Right atrium auricular region (tissue), 2 donors: ENCODE measurements around the gene CLNK. TPM values are rescaled to one million over a fixed set of nuclear protein-coding genes. Genes with fewer than 3 reads are reported as not detected.

Experiments
- DNase-seq: peaks from one replicate; pipeline ENCODE4 v3.0.0-alpha.2; 2019; ENCODE audit warnings: low spot score
- H3K27ac ChIP-seq, 2 donors: fragments of 200-600 bp; sonication (generic); 1 replicate in 1 of 2; 2 replicates in 1 of 2; pipeline ENCODE4 v1.5.1; 2016 to 2019
- H3K27me3 ChIP-seq, 2 donors: fragments of 200-600 bp; sonication (generic); one replicate each; pipeline versions ENCODE4 v1.5.1 to v1.6.0; 2017 to 2019
- H3K36me3 ChIP-seq: fragments of 200-600 bp; sonication (generic); one replicate; pipeline ENCODE4 v1.5.1; 2016
- H3K4me1 ChIP-seq, 2 donors: fragments of 200-600 bp; sonication (generic); one replicate each; pipeline versions ENCODE4 v1.5.1 to v1.6.0; 2017 to 2019
- H3K4me3 ChIP-seq, 2 donors: fragments of 200-600 bp; sonication (generic); 1 replicate in 1 of 2; 2 replicates in 1 of 2; pipeline ENCODE4 v1.5.1; 2017 to 2019; ENCODE audit warnings: mild to moderate bottlenecking in 1 of 2, moderate library complexity in 1 of 2
- H3K9me3 ChIP-seq, 2 donors: fragments of 200-600 bp; sonication (generic); one replicate each; pipeline ENCODE4 v1.5.1; 2019
- total RNA-seq, 2 donors: library from RNA; depleted of rRNA; stranded (reverse); fragments of >200 nt; gene quantifications; one replicate each; pipeline ENCODE4 v1.1.0, GENCODE V29; 2016
- TF ChIP-seq, protein P1 (sequence below), 2 donors: fragments of 200-600 bp; sonication (generic); IDR thresholded peaks; one replicate each; pipeline ENCODE4 v1.5.1; 2019; ENCODE audit warnings: antibody characterized with exemption in 2 of 2

Gene CLNK
- total RNA-seq, 2 donors from 2014 or later = not detected

DNA sequence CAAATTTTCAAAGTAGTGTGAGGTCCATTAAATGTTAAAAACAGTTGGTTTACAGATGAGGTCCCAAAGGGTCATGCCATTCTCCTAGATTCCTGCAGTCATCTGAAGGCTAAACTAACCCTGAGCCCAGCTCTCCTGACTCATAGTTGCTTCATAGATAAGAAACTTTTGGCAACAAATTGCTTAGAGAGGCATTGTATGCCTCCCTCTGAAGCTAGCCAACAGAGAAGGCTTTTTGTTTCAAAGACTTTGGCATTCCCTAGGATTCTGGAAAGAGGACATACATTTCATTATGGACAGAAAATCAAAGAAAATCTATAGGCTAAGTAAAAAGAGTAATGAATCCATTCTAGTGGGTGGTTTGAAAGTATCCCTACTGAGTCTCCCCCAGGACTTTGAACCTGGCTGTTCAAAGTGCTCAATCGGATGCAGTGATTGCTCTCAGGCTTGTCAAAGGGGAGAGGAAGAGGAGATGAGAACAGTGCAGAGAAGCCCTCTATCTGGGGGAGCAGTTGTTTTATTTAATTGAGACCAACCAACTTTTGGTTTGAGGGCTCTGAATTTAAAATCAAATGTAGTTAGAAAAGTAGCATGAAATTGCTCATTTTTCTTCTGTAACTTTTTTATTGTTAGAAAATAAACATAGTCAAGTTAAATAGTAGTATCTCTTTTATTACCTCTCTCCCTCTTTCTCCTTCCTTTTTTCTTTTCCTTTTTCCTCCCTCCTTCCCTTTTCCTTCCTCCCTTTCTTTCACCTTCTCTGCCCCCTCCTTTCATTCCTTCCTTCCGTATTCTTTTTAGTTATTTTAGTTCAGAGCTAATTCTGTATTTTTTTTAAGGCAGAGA, 155.1 kb downstream of the CLNK start:
- Histone ChIP-seq H3K27me3 (no peaks in the 10 kb centered on the region), H3K4me3 (no peak overlapping the region), H3K9me3 (no peaks in the 10 kb centered on the region), H3K36me3 (no peaks in the 10 kb centered on the region), H3K27ac (no peak overlapping the region), H3K4me1 (peaks cover 0 to 17% of the 10 kb centered on the region in 2 donors)
- TF ChIP-seq, protein P1, sequence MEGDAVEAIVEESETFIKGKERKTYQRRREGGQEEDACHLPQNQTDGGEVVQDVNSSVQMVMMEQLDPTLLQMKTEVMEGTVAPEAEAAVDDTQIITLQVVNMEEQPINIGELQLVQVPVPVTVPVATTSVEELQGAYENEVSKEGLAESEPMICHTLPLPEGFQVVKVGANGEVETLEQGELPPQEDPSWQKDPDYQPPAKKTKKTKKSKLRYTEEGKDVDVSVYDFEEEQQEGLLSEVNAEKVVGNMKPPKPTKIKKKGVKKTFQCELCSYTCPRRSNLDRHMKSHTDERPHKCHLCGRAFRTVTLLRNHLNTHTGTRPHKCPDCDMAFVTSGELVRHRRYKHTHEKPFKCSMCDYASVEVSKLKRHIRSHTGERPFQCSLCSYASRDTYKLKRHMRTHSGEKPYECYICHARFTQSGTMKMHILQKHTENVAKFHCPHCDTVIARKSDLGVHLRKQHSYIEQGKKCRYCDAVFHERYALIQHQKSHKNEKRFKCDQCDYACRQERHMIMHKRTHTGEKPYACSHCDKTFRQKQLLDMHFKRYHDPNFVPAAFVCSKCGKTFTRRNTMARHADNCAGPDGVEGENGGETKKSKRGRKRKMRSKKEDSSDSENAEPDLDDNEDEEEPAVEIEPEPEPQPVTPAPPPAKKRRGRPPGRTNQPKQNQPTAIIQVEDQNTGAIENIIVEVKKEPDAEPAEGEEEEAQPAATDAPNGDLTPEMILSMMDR (IDR thresholded peaks at IDR 0.05) = no peak
- no peak for DNase-seq

DNA sequence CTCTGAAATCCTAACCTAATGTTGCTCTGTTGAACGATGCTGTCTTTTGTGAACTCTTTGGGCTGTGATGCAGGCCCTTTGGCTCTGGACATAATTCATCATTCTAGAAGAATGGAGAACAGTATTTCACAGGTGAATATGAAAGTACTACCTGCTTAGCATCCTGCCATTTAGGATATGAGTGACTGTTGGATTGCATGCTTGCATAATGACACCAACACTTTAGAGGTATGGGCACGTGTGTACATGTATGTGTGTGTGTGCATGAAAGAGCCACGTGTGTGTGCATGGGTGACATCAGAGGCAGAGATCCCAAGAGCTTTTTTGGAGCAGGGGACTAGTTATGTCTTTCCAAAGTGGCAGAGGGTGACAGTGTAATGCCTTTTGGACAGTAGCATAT, 157.1 kb downstream of the CLNK start:
- Histone ChIP-seq H3K36me3 (no peaks in the 10 kb centered on the region), H3K4me1 (peaks cover 0 to 17% of the 10 kb centered on the region in 2 donors), H3K4me3 (no peak overlapping the region), H3K27me3 (no peaks in the 10 kb centered on the region), H3K27ac (no peak overlapping the region), H3K9me3 (no peaks in the 10 kb centered on the region)
- TF ChIP-seq, protein P1 (IDR thresholded peaks at IDR 0.05) = no peak
- no peak for DNase-seq

DNA sequence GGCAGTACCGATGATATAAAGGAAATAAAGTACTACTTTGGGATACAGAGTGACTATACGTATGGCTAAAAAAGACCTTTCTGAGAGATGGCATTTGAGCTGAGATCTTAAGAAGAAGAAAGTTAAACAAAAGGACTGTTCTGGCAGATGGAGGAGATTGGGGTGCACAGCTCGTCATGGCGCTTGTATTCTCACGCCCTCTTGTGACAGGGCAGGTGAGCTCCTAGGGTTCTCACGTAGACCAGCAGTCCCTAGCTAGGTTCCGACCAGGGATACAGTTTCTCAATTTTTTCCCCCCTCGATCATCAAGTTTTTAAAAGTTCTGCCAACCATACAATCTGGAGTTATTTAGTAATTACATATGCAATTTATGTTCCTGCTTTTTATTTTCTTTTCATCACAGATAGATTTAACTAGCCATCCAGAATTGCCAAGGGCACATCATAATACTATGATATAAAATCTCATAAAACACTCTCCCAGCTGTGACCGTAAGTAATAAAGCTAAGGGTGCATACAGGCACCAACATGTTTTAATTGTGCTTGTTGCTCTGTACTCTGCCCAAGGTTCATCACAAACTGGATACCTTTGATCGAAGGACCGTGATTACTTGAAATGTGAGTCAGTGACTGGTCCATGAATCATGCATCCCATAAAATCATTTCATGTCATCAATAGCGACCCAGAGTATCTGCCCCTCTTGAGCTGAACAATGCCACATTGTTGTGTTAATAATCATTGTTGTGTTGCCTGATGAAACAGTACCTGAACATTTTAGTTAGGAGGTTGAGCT, 157.9 kb downstream of the CLNK start:
- no peak for DNase-seq
- H3K9me3 ChIP-seq = no peaks in the 10 kb centered on the region
- TF ChIP-seq, protein P1 (IDR thresholded peaks at IDR 0.05) = no peak
- H3K36me3 ChIP-seq = no peaks in the 10 kb centered on the region
- H3K4me3 ChIP-seq = no peak overlapping the region
- H3K27me3 ChIP-seq = no peaks in the 10 kb centered on the region
- H3K4me1 ChIP-seq = peaks cover 0 to 17% of the 10 kb centered on the region in 2 donors
- no peak overlapping the region for H3K27ac ChIP-seq

DNA sequence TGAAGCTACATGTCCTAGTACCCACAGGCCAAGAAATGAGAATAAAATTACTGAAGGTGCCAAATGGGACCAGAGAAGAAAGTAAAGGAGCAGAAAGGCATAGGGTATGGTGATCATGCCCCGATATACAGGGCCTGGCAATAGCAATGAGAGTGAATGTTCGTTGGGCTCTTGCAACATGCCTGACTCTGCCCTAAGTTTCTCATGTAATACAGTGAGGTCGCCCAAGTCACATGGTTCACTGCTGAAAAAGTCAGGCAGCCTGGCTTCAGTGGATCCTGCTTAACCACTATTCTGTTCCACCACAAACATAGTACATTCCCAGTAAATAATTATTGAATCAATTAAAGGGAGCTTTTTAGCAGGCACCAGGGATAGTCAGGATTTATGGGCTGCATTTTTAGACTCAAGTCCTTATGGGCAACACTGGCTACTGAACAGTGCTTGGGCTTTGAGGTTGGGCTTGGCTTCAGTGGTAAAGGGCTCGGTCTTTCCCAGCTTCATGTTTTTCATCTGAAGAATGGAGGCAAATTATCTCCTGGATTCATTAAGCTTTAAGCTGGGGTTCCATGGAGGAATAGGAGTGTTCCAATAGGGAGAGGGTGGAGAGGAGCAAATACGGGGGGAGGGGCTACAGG, 160.3 kb downstream of the CLNK start:
- Histone ChIP-seq H3K27ac (no peak overlapping the region), H3K4me1 (peaks cover 0 to 6% of the 10 kb centered on the region in 2 donors), H3K27me3 (no peaks in the 10 kb centered on the region), H3K36me3 (no peaks in the 10 kb centered on the region), H3K9me3 (no peaks in the 10 kb centered on the region), H3K4me3 (no peak overlapping the region)
- TF ChIP-seq, protein P1 (IDR thresholded peaks at IDR 0.05) = no peak
- no peak for DNase-seq

DNA sequence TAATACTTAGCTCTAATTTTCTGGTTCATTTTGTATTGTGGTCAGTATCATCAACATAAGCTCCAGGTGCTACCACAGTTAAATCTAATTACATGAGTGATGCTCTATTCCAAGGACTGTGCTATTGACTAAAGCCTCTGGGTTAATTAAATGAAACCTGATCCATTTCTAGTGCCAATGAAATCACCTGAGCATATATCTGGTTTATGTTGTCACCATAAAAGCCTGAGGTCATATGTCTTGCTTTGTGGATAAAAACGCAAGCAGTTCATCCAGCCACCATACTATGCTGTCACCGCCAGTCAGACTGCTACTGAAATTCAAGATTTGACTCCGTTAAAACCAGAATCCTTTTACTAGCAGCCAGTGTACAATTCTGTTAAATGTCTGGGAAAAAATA, 163.1 kb downstream of the CLNK start:
- Histone ChIP-seq H3K27me3 (no peaks in the 10 kb centered on the region), H3K36me3 (no peaks in the 10 kb centered on the region), H3K9me3 (no peaks in the 10 kb centered on the region), H3K27ac (no peak overlapping the region), H3K4me1 (no peaks in the 10 kb centered on the region), H3K4me3 (no peak overlapping the region)
- TF ChIP-seq, protein P1 (IDR thresholded peaks at IDR 0.05) = no peak
- no peak for DNase-seq
